HK-2 (cell line): ENCODE measurements around the gene PTGFRN.

Experiments used
- DNase-seq: peaks from one replicate; pipeline ENCODE4 v3.0.0-alpha.2; 2018; ENCODE audit not compliant: unreplicated experiment

The PTGFRN gene

GRCh38 chr1:116889380-116889779 is 20.3 kb upstream of the PTGFRN start:
- DNase-seq = no peak

- DNase-seq = no peak
Observed at GRCh38 chr1:116891396-116892079, 18.2 kb upstream of the PTGFRN start.

GRCh38 chr1:116895073-116895472 is 14.6 kb upstream of the PTGFRN start:
- DNase-seq = no peak

- DNase-seq = no peak
Observed at GRCh38 chr1:116899529-116899928, 10.2 kb upstream of the PTGFRN start.

- no peak for DNase-seq
Observed at GRCh38 chr1:116900471-116901365, 9.0 kb upstream of the PTGFRN start.

GRCh38 chr1:116902027-116902426 is 7.7 kb upstream of the PTGFRN start:
- no peak for DNase-seq

- DNase-seq = no peak
Observed at GRCh38 chr1:116902723-116903383, 6.9 kb upstream of the PTGFRN start.

- no peak for DNase-seq
Observed at GRCh38 chr1:116904791-116905320, 4.9 kb upstream of the PTGFRN start.

- no peak for DNase-seq
Observed at GRCh38 chr1:116906812-116907211, 2.9 kb upstream of the PTGFRN start.

- no peak for DNase-seq
Observed at GRCh38 chr1:116907351-116907750, 2.4 kb upstream of the PTGFRN start.

GRCh38 chr1:116908266-116908665 is 1.4 kb upstream of the PTGFRN start:
- no peak for DNase-seq

GRCh38 chr1:116908820-116909511 is 750 bp upstream of the PTGFRN start:
- DNase-seq = no peak

GRCh38 chr1:116910379-116911187 is 867 bp downstream of the PTGFRN start:
- DNase-seq = peak; percentile 60

- DNase-seq = peak; percentile 14
Observed at GRCh38 chr1:116911188-116911553, 1.5 kb downstream of the PTGFRN start.

GRCh38 chr1:116911779-116912469 is 2.2 kb downstream of the PTGFRN start:
- DNase-seq = no peak

- no peak for DNase-seq
Observed at GRCh38 chr1:116912846-116913245, 3.1 kb downstream of the PTGFRN start.

- DNase-seq = no peak
Observed at GRCh38 chr1:116913941-116914340, 4.2 kb downstream of the PTGFRN start.

GRCh38 chr1:116914667-116915066 is 5.0 kb downstream of the PTGFRN start:
- no peak for DNase-seq

GRCh38 chr1:116915086-116915661 is 5.5 kb downstream of the PTGFRN start:
- no peak for DNase-seq

- no peak for DNase-seq
Observed at GRCh38 chr1:116916002-116916401, 6.3 kb downstream of the PTGFRN start.
